NCI-H2196 treated with DMSO at 0.1 percent for 48 hours (cell line): Measurements from ENCODE around the gene PMFBP1.

ENCODE experiments used
- DNase-seq: peaks from one replicate; lab custom pipeline; 2025; ENCODE audit not compliant: unreplicated experiment; lab: John Stamatoyannopoulos, UW

PMFBP1 gene

GRCh38 chr16:72187551-72187950 is 15.6 kb upstream of the PMFBP1 start:
- DNase-seq: no peak

- DNase-seq: no peak
Measured at GRCh38 chr16:72182976-72183375, 11.0 kb upstream of the PMFBP1 start.

DNA sequence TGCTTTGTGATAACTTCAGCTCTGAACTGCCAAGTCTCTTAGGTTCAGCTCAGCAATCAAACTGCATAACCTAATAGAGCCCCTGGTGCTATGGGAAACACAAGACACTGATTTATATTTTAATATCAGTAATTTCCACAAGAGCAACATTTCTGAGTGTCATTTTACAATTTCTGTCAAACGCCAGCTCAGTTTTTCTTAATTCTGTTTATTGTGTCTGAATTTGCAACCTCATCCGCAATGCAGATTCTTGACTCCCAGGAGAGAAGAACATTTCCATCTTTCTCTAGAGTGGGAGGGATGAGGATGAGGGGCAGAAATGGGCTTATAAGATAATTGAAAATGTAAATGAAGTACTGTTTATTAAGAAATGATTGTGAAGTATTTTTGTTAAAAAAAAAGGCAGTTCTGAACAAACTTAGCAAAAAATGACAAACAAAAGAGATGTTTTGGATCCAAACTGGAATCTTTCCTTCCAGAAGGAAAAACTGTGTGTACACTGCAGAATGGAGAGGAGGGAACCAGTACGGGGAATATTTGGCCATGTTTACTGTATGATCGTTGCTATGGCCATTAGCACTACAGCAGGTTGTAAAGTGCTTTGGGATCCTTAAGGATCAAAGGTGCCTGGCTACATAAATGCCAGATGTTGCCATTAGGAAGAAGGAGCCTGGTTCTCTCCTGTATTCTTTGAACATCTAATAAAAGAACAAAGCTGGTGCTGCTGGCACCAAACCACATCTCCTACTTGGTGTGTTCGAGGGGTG is 7.4 kb upstream of the PMFBP1 start:
- no peak for DNase-seq

GRCh38 chr16:72174726-72175125 is 2.8 kb upstream of the PMFBP1 start:
- DNase-seq: no peak

DNA sequence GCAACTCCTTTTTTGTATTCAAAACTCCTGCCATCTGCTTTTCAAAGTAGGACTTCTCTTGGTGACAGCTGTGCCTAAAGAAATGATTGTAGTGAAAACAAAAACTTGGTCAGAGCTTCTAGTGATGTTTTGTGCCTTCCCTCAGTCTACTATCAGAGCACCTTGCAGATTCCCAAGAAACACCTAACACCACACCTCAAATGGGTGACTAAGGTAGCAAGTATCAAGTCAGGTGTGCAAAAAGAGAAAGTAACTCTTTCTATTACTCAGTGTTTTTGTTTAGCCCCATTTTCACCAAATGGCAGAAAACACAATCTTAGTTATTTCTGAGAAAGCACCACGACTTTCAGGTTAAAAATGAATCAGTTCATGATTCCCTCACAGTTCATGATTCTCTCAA is 2.0 kb upstream of the PMFBP1 start:
- no peak for DNase-seq

GRCh38 chr16:72171236-72171635 is 719 bp downstream of the PMFBP1 start:
- DNase-seq: no peak

DNA sequence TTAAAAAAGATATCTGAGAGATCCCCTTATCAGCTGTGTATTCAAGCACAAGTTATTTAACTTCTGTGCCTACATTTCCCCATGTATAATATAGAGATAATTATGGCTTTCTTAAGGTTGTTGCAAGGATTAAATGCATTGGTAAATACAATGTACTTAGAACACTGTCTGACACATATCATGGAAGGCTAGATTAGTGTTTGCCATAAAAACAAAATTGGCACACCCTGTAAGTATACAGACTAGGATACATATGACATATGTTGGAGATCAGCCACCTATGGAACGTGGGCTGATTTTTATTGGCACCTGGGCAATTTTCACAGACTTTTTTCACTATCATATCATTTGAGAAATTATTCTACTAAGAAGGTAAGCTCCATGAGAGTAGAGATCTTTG is 2.2 kb downstream of the PMFBP1 start:
- DNase-seq: no peak

DNA sequence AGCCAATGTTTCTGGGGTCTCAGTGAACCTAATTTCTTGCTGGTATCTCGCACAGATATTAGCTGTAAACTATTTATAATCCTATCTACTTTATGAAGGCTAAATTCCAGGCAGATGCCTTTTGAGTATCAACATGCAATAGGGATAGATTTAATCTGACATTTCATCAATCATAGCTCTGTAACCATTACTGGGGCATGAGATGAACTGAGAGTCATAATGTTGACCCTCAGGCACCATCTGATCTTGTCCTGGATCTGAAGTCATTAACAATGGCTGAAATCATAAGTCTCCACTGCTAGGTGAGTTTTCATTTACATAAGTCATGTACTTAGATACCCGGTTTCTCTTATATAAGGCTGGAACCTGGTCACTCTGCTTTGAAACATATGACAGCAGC is 3.6 kb downstream of the PMFBP1 start:
- DNase-seq: no peak

- no peak for DNase-seq
Measured at GRCh38 chr16:72166954-72167561, 4.9 kb downstream of the PMFBP1 start.

- DNase-seq: no peak
Measured at GRCh38 chr16:72166151-72166550, 5.8 kb downstream of the PMFBP1 start.

- no peak for DNase-seq
Measured at GRCh38 chr16:72164691-72165090, 7.3 kb downstream of the PMFBP1 start.

DNA sequence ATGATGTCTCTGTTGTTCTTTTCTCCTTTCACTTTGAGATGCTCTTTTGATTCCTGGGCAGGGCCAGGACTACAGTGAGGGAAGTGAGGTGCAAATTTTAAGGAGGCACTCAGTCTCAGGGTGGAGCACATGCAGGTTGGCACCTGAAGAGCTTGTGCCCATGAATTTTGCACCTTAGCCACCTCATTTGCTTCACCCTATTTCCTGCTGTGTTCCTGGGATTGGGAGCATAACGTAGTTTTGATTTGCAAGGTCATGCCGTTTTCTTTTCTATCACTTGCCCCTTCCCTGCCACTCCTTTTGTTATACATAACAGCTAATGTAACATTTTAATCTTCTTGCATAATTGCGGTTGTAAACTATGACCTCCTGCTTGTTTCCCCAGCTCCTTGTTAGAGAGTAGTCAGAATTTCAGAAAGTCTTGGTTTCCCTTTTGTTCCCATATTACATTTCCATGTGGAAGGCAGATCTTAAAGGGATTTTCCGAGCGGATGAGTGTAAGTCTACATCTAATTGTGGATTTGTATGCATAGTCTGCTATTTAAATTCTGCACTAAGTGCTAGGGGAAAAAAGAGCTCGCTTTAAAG is 9.8 kb downstream of the PMFBP1 start:
- DNase-seq: no peak

- DNase-seq: no peak
Measured at GRCh38 chr16:72159801-72160200, 12.2 kb downstream of the PMFBP1 start.

DNA sequence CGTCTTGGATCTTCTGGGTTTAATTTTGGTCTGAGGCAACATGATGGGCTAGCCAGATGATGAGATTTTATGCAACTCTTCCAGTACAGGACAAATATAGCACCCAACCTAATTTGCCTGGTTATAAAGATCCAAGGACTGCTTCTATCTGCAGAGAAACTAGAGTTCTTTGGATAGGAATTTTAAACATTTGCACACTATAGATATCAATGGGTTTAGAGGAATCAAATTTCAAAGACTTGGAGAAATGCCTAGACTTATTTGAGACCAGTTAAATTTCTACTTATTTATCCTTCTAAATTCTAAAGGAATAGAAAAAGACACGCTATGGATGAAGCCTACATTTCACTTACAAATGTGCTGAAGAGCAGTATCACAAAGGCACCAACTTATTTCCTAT is 12.6 kb downstream of the PMFBP1 start:
- no peak for DNase-seq

- no peak for DNase-seq
Measured at GRCh38 chr16:72149676-72150464, 22.1 kb downstream of the PMFBP1 start.

DNA sequence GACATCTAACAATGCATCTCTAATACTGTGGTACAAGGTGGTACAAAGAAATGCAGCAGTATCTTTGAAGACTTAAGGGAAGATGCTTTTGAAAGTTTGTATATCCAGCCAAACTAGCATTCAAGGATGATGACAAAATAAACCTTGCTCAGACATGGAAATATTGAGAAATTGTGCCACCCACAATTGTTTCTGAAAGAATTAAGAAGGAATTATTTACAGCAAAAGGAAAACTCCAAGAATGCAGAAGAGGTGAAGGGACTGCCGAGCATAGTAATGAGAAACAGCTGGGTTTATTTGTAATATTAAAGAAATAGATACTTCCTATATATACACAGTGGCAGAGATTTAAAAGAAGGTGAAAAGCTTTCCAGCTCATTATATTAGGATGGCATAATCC is 29.5 kb downstream of the PMFBP1 start:
- DNase-seq: no peak

DNA sequence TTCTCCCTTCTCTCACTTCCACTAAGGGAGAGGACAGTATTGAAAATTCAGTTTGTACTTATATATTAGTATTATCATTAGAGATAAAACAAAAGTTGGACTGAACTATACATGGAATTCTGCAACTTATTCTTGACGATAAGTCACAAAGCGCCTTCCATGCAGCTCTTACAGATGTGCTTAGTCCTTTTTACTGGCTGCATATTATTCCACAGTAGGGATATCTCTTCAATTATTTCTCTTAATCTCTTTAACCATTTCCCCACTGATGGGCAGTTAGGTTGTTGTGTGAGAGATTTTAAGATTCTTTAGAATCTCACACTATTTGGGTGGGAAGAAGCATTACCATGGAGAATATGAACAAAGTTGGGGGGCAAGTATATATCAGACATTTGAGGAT is 32.0 kb downstream of the PMFBP1 start:
- no peak for DNase-seq

- DNase-seq: no peak
Measured at GRCh38 chr16:72138064-72138572, 33.8 kb downstream of the PMFBP1 start.

- no peak for DNase-seq
Measured at GRCh38 chr16:72137380-72138063, 34.4 kb downstream of the PMFBP1 start.

DNA sequence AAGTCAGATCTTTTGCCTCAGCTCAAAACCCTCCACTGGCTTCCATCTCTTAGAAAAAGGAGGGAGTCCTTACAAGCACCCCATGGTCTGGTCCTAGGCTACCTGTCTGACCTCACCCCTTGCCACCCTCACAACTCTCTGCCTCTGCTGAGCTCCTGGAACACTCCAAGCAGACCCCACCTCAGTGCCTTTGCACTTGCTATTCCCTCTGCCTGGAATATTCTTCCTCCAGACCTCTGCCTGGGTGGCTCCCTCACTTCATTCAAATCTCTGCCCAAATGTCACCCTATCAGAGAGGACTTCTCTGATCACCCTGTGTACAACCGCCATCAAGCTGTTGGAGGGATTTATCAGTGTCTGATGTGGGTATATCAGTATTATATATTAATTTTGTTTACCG is 37.4 kb downstream of the PMFBP1 start:
- no peak for DNase-seq

- DNase-seq: no peak
Measured at GRCh38 chr16:72132726-72133125, 39.2 kb downstream of the PMFBP1 start.
